ENCODE data around the gene HTR1E. TPM values are rescaled to one million over a fixed set of nuclear protein-coding genes. Genes with fewer than 3 reads are reported as not detected.

HTR1E gene
- total RNA-seq, 1 donor from 2014 or later: not detected

DNA sequence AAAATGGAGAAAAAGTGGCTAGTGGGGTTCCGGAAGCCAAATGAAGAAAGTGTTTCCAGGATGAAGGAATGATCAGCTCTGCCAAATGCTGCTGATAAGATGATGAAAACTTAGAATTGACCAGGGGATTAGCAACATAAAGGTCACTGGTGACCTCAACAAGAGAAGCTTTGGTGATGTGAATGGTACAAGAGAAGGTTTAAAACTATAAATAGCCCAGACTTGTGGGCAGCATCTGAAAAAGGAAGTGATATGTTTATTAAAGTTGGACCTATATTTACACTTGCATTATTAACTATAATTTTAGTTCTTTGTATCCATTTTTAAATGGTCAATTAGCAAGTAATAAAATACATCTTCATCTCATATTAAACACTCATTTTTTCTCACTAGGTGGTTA is 112.5 kb downstream of the HTR1E start:
- DNase-seq: no peak
- TF ChIP-seq CTCF (IDR thresholded peaks at IDR 0.05; ENCODE audit: borderline replicate concordance): no peak
- H3K36me3 ChIP-seq: no peaks in the 10 kb centered on the region

GRCh38 chr6:87053312-87053711 is 116.0 kb downstream of the HTR1E start:
- Histone ChIP-seq H3K4me3 (no peak overlapping the region), H3K27me3 (ENCODE audit: low read depth) (peaks cover 32% of the 10 kb centered on the region), H3K36me3 (no peaks in the 10 kb centered on the region), H3K9me3 (replicated peaks) (no peaks in the 10 kb centered on the region), H3K27ac (replicated peaks) (no peak overlapping the region), H3K4me1 (no peaks in the 10 kb centered on the region)
- intact Hi-C loops (cut with micrococcal nuclease): no loop called here
- DNase-seq: no peak
- TF ChIP-seq CTCF (IDR thresholded peaks at IDR 0.05; ENCODE audit: borderline replicate concordance): no peak

More for the DNA sequence above, 112.5 kb downstream of the HTR1E start:
- no peak overlapping the region for H3K4me3 ChIP-seq
- intact Hi-C loops (cut with micrococcal nuclease): no loop called here
- no peaks in the 10 kb centered on the region for H3K9me3 ChIP-seq (replicated peaks)
- peaks cover 19% of the 10 kb centered on the region for H3K27me3 ChIP-seq (ENCODE audit: low read depth)
- H3K4me1 ChIP-seq: no peaks in the 10 kb centered on the region
- H3K27ac ChIP-seq (replicated peaks): no peak overlapping the region

- H3K4me1 ChIP-seq: no peaks in the 10 kb centered on the region
- DNase-seq: no peak
- peaks cover 26% of the 10 kb centered on the region for H3K27me3 ChIP-seq (ENCODE audit: low read depth)
- TF ChIP-seq CTCF (IDR thresholded peaks at IDR 0.05; ENCODE audit: borderline replicate concordance): no peak
- H3K4me3 ChIP-seq: no peak overlapping the region
- intact Hi-C loops (cut with micrococcal nuclease): no loop called here
- H3K9me3 ChIP-seq (replicated peaks): no peaks in the 10 kb centered on the region
- no peaks in the 10 kb centered on the region for H3K36me3 ChIP-seq
- no peak overlapping the region for H3K27ac ChIP-seq (replicated peaks)
Observed at GRCh38 chr6:87054143-87054833, 117.0 kb downstream of the HTR1E start.

- TF ChIP-seq CTCF (IDR thresholded peaks at IDR 0.05; ENCODE audit: borderline replicate concordance): no peak
- DNase-seq: no peak
- no peak overlapping the region for H3K27ac ChIP-seq (replicated peaks)
- H3K36me3 ChIP-seq: no peaks in the 10 kb centered on the region
- H3K4me3 ChIP-seq: no peak overlapping the region
- no peaks in the 10 kb centered on the region for H3K9me3 ChIP-seq (replicated peaks)
- peaks cover 26% of the 10 kb centered on the region for H3K27me3 ChIP-seq (ENCODE audit: low read depth)
- intact Hi-C loops (cut with micrococcal nuclease): no loop called here
- H3K4me1 ChIP-seq: no peaks in the 10 kb centered on the region
Observed at GRCh38 chr6:87059943-87060342, 122.6 kb downstream of the HTR1E start.

DNA sequence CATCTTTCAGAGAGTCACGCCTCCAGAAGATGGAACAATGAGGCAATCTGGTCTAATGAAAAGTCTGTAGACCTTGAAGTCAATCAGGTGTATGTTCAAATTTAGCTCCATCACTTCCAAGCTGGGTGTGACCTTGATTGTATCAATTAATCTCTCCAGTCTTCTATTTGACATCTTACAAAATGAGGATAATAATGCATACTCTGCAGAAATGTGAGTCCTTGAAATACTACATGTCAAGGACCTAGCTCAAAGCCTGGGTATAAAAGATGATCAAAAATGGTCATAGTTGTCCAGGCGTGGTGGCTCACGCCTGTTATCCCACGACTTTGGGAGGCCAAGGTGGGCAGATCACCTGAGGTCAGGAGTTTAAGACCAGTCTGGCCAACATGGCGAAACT is 127.8 kb downstream of the HTR1E start:
- peaks cover 39% of the 10 kb centered on the region for H3K27me3 ChIP-seq (ENCODE audit: low read depth)
- DNase-seq: no peak
- no peak overlapping the region for H3K4me3 ChIP-seq
- no peaks in the 10 kb centered on the region for H3K4me1 ChIP-seq
- no peaks in the 10 kb centered on the region for H3K9me3 ChIP-seq (replicated peaks)
- no peaks in the 10 kb centered on the region for H3K36me3 ChIP-seq
- intact Hi-C loops (cut with micrococcal nuclease): no loop called here
- no peak overlapping the region for H3K27ac ChIP-seq (replicated peaks)
- no peak for TF ChIP-seq CTCF (IDR thresholded peaks at IDR 0.05; ENCODE audit: borderline replicate concordance)

Other genes starting within 250 kb of the HTR1E start
- gene CGA, start 157.6 kb downstream of the HTR1E start, total RNA-seq: not detected
- gene ZNF292, start 218.0 kb downstream of the HTR1E start, total RNA-seq: 28.2 TPM

All from left ventricle myocardium inferior (tissue), 1 donor.